ENCODE results near the gene MRTFA. TPM values are rescaled to one million over a fixed set of nuclear protein-coding genes. Genes with fewer than 3 reads are reported as not detected.
"Not testable (repeated sequence)": the region's sequence is repeated elsewhere in the genome, so short reads cannot be mapped to it uniquely, and the experiment has no call there.

MRTFA gene
- total RNA-seq, 4 donors from 2014 or later, result 36.3 to 98.2 (median 78.1) TPM

DNA sequence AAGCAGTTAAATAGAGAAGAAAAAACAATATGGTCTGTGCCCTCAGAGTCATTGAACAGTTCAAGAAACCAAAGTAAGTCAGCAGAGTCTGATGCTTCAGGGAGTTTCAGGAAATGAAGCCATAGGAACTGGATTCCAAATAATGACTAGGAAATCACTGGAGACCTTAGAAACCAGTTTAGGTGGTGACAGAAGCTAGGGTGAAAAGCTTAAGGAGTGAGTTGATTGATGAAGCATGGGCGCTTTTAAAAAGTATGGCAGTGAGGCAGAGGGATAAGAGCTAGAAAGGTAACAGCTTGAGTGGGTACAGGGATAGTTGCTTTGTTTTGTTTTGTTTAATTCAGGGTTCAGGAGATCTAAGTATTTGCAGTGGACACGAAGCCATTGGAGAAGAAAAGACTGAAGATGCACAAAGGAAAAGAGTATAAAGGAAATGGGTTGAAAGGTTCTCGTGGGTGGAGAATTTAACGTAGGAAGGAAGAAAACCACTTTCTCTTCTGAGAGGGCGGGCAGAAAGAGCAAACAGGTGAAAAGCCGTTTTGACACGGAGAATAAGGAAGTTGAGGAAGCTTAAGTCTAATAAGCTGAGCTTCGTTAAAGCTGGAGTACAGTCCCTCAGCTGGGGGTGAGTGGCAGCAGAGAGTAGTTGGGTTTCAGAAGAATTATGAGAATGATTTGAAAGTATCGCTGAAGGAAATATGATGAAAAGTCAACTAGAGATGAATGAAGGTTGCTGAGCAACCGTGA is 251.3 kb downstream of the MRTFA start:
- no peak for TF ChIP-seq POLR2A (IDR thresholded peaks at IDR 0.05)
- TF ChIP-seq, protein P1, sequence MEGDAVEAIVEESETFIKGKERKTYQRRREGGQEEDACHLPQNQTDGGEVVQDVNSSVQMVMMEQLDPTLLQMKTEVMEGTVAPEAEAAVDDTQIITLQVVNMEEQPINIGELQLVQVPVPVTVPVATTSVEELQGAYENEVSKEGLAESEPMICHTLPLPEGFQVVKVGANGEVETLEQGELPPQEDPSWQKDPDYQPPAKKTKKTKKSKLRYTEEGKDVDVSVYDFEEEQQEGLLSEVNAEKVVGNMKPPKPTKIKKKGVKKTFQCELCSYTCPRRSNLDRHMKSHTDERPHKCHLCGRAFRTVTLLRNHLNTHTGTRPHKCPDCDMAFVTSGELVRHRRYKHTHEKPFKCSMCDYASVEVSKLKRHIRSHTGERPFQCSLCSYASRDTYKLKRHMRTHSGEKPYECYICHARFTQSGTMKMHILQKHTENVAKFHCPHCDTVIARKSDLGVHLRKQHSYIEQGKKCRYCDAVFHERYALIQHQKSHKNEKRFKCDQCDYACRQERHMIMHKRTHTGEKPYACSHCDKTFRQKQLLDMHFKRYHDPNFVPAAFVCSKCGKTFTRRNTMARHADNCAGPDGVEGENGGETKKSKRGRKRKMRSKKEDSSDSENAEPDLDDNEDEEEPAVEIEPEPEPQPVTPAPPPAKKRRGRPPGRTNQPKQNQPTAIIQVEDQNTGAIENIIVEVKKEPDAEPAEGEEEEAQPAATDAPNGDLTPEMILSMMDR (IDR thresholded peaks at IDR 0.05), result no peak
- H3K4me3 ChIP-seq, result peak overlapping the region in 3 of 4 donors; percentile 18 to 26 (median 25)
- no peaks in the 10 kb centered on the region for H3K9me3 ChIP-seq
- peaks cover 0 to 6% (median 3%) of the 10 kb centered on the region in 4 donors for H3K4me1 ChIP-seq
- H3K27ac ChIP-seq, result peak overlapping the region; percentile 26 to 74 (median 43)
- peak in 1 of 3 donors; percentile 45 for DNase-seq
- H3K27me3 ChIP-seq, result no peaks in the 10 kb centered on the region
- no peaks in the 10 kb centered on the region for H3K36me3 ChIP-seq

DNA sequence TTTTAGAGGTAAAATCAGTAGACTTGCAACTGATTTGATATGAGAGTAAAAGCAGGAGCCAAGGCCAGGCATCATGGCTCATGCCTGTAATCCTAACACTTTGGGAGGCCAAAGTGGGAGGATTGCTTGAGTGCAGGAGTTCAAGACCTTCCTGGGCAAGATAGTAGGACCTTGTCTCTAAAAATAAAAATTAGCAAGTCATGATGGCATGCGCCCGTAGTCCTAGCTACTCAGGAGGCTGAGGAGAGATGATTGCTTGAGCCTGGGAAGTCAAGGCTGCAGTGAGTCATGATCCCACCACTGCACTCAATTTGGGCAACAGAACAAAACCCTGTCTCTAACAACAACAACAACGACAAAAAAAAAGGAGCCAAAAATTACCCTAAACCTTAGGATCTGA is 252.6 kb downstream of the MRTFA start:
- TF ChIP-seq, protein P1 (IDR thresholded peaks at IDR 0.05), result no peak
- TF ChIP-seq POLR2A (IDR thresholded peaks at IDR 0.05), result no peak
- H3K4me1 ChIP-seq, result peaks cover 0 to 6% (median 3%) of the 10 kb centered on the region in 4 donors
- no peak overlapping the region for H3K4me3 ChIP-seq
- no peaks in the 10 kb centered on the region for H3K36me3 ChIP-seq
- no peak for DNase-seq
- no peaks in the 10 kb centered on the region for H3K27me3 ChIP-seq
- no peaks in the 10 kb centered on the region for H3K9me3 ChIP-seq
- no peak overlapping the region for H3K27ac ChIP-seq

DNA sequence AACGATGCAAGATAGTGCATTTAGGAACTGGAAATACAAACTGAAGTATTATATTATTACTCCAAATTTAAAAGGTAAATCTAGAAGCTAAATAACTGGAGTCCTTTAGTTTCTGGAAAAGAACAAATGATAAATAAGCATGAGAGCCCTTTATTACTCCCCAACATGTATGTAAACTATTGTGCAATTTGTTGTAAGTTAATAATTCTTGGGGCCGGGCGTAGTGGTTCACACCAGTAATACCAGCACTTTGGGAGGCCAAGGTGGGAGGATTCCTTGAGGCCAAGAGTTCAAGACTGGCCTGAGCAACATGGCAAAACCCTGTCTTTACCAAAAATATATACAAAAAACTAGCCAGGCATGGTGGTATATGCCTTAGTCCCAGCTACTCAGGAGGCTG is 255.1 kb downstream of the MRTFA start:
- no peak for TF ChIP-seq POLR2A (IDR thresholded peaks at IDR 0.05)
- TF ChIP-seq, protein P1 (IDR thresholded peaks at IDR 0.05), result no peak
- Histone ChIP-seq H3K27me3 (no peaks in the 10 kb centered on the region), H3K9me3 (no peaks in the 10 kb centered on the region), H3K36me3 (no peaks in the 10 kb centered on the region), H3K4me3 (no peak overlapping the region), H3K4me1 (peaks cover 0 to 6% (median 3%) of the 10 kb centered on the region in 4 donors), H3K27ac (no peak overlapping the region)
- DNase-seq, result no peak

DNA sequence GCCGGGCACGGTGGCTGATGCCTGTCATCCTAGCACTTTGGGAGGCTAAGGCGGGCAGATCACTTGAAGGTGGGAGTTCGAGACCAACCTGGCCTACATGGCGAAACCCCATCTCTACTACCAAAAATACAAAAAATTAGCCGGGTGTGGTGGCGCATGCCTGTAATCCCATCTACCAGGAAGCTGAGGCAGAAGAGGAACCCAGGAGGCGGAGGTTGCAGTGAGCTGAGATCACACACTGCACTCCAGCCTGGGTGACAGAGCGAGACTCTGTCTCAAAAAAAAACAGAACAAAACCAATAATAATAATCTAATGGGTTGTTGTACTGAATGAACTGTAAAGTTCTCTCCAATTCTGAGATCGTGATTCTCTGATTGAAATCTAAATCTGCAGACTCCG is 258.1 kb downstream of the MRTFA start:
- not testable (repeated sequence) for H3K4me1 ChIP-seq, H3K27ac ChIP-seq, H3K36me3 ChIP-seq, H3K9me3 ChIP-seq, H3K4me3 ChIP-seq, H3K27me3 ChIP-seq
- peak in 1 of 3 donors; percentile 34 for DNase-seq

DNA sequence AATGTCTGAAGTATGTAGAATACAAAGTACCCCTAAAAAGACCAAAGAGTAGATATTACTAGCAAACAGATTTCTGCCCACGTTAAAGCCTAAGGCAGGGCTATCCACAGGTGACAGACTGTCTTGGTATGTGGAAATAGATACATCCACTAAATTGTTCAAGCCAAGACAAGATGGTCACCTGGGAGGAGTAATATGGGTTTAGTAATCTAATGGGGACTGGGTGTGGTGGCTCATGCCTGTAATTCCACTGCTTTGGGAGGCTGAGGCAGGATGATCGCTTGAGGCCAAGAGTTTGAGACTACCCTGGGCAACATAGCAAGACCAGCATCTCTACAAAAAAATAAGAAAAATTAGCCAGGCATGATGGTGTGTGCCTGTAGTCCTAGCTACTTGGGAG is 258.6 kb downstream of the MRTFA start:
- no peaks in the 10 kb centered on the region for H3K4me1 ChIP-seq
- TF ChIP-seq, protein P1 (IDR thresholded peaks at IDR 0.05), result no peak
- TF ChIP-seq POLR2A (IDR thresholded peaks at IDR 0.05), result no peak
- H3K36me3 ChIP-seq, result no peaks in the 10 kb centered on the region
- no peaks in the 10 kb centered on the region for H3K9me3 ChIP-seq
- no peak overlapping the region for H3K27ac ChIP-seq
- peak in 1 of 3 donors; percentile 0 for DNase-seq
- H3K4me3 ChIP-seq, result no peak overlapping the region
- no peaks in the 10 kb centered on the region for H3K27me3 ChIP-seq

DNA sequence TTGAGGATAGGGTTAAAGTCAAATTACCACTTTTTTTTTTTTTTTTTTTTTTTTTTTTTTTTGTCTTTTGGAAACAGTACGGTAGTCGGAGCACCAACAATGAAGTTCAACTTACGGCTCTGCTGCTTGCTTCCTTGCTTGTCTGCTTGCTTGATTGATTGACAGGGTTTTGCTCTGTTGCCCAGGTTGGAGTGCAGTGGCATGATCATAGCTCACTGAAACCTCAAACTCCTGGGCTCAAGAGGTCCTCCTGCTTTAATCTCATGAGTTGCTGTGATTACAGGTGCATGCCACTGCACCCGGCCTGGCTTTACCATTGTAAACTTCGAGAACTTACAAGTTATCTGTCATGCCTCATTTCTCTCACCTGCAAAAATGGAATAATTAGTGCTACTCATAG is 260.4 kb downstream of the MRTFA start:
- peaks cover 0 to 12% (median 0%) of the 10 kb centered on the region in 4 donors for H3K4me1 ChIP-seq
- no peak overlapping the region for H3K4me3 ChIP-seq
- TF ChIP-seq, protein P1 (IDR thresholded peaks at IDR 0.05), result no peak
- TF ChIP-seq POLR2A (IDR thresholded peaks at IDR 0.05), result no peak
- no peak overlapping the region for H3K27ac ChIP-seq
- H3K36me3 ChIP-seq, result no peaks in the 10 kb centered on the region
- H3K9me3 ChIP-seq, result no peaks in the 10 kb centered on the region
- DNase-seq, result peak in 2 of 3 donors; percentile 42 to 52
- H3K27me3 ChIP-seq, result no peaks in the 10 kb centered on the region
